Breast epithelium (tissue), 3 donors: Measurements from ENCODE around the gene CHD5.

Experiments used
- CTCF ChIP-seq, 3 donors: fragments of 450-650 bp; IDR thresholded peaks; one replicate each; pipeline ENCODE4 v1.5.1; 2016 to 2017; ENCODE audit warnings: antibody characterized with exemption in 3 of 3, mild to moderate bottlenecking in 3 of 3, moderate library complexity in 3 of 3
- POLR2A ChIP-seq: fragments of 450-650 bp; IDR thresholded peaks from one replicate; pipeline ENCODE4 v1.6.1; 2016; ENCODE audit warnings: antibody characterized with exemption, mild to moderate bottlenecking, moderate library complexity
- POLR2AphosphoS5 ChIP-seq, 3 donors: sonication (generic); formaldehyde crosslinking; IDR thresholded peaks; one replicate each; pipeline ENCODE4 v1.6.1; 2017; ENCODE audit warnings: antibody characterized with exemption in 3 of 3

- no peak for TF ChIP-seq CTCF (IDR thresholded peaks at IDR 0.05)
- TF ChIP-seq POLR2A: no peak
- TF ChIP-seq POLR2AphosphoS5 (IDR thresholded peaks at IDR 0.05): no peak
These were observed 57.0 kb downstream of the CHD5 start for GRCh38 chr1:6123083-6123482.
